Uterus (tissue), 2 donors: Measurements from ENCODE around the gene ZDHHC18.

Source experiments
- POLR2A ChIP-seq, 2 donors: fragments of 450-650 bp; IDR thresholded peaks; one replicate each; pipeline ENCODE4 v1.6.1; 2016; ENCODE audit warnings: antibody characterized with exemption in 2 of 2, mild to moderate bottlenecking in 1 of 2, moderate library complexity in 1 of 2
- TF ChIP-seq, protein P1 (sequence below), 4 experiments: fragments of 200-600 bp in 2 of 4; fragments of 450-650 bp in 2 of 4; sonication (generic) in 2 of 4; IDR thresholded peaks; one replicate each; pipeline ENCODE4 v1.5.1; 2016 to 2019; ENCODE audit warnings: antibody characterized with exemption in 4 of 4, mild to moderate bottlenecking in 2 of 4, moderate library complexity in 1 of 4

- TF ChIP-seq, protein P1, sequence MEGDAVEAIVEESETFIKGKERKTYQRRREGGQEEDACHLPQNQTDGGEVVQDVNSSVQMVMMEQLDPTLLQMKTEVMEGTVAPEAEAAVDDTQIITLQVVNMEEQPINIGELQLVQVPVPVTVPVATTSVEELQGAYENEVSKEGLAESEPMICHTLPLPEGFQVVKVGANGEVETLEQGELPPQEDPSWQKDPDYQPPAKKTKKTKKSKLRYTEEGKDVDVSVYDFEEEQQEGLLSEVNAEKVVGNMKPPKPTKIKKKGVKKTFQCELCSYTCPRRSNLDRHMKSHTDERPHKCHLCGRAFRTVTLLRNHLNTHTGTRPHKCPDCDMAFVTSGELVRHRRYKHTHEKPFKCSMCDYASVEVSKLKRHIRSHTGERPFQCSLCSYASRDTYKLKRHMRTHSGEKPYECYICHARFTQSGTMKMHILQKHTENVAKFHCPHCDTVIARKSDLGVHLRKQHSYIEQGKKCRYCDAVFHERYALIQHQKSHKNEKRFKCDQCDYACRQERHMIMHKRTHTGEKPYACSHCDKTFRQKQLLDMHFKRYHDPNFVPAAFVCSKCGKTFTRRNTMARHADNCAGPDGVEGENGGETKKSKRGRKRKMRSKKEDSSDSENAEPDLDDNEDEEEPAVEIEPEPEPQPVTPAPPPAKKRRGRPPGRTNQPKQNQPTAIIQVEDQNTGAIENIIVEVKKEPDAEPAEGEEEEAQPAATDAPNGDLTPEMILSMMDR (IDR thresholded peaks at IDR 0.05), result no peak
- no peak for TF ChIP-seq POLR2A (IDR thresholded peaks at IDR 0.05)
Observed at GRCh38 chr1:26844424-26845196, 18.1 kb downstream of the ZDHHC18 start.
